DOHH2 (cell line): ENCODE results near the gene PHC3.

Experiments used
- H3F3A ChIP-seq: fragments of 200-600 bp; sonication (generic), shearing (Covaris generic); 2 replicates; pipeline ENCODE4 v1.6.0; 2016; ENCODE audit warnings: antibody characterized with exemption, mild to moderate bottlenecking; ENCODE audit not compliant: control insufficient read depth, insufficient read depth
- H3K27ac ChIP-seq: fragments of 200-600 bp; sonication (generic); 2 replicates; pipeline ENCODE4 v1.5.1; 2014; ENCODE audit warnings: low read depth, mild to moderate bottlenecking, low read length, moderate library complexity
- H3K27me3 ChIP-seq: fragments of 200-600 bp; sonication (generic); 2 replicates; pipeline ENCODE4 v1.6.1; 2014; ENCODE audit warnings: mild to moderate bottlenecking, low read length, mixed read lengths; ENCODE audit not compliant: control insufficient read depth
- H3K36me3 ChIP-seq: fragments of 200-600 bp; sonication (generic); 2 replicates; pipeline ENCODE4 v1.6.1; 2014; ENCODE audit warnings: mild to moderate bottlenecking, low read length, moderate library complexity, mixed read lengths; ENCODE audit not compliant: control insufficient read depth
- H3K4me1 ChIP-seq: fragments of 200-600 bp; sonication (generic); 2 replicates; pipeline ENCODE4 v1.6.1; 2014; ENCODE audit warnings: mild to moderate bottlenecking, low read length, mixed read lengths; ENCODE audit not compliant: control insufficient read depth
- H3K4me2 ChIP-seq: fragments of 200-600 bp; sonication (generic); 2 replicates; pipeline ENCODE4 v1.6.0; 2014; ENCODE audit warnings: mild to moderate bottlenecking, low read length, moderate library complexity
- H3K4me3 ChIP-seq: fragments of 200-600 bp; sonication (generic); 2 replicates; pipeline ENCODE4 v1.5.1; 2014; ENCODE audit warnings: mild to moderate bottlenecking, low read length, mixed read lengths
- H3K79me2 ChIP-seq: fragments of 200-600 bp; sonication (generic); 2 replicates; pipeline ENCODE4 v1.6.1; 2014; ENCODE audit warnings: mild to moderate bottlenecking, low read length, mixed read lengths; ENCODE audit not compliant: control insufficient read depth
- H3K9me2 ChIP-seq: fragments of 200-600 bp; sonication (generic); replicated peaks from 2 replicates; pipeline ENCODE4 v1.6.1; 2014; ENCODE audit warnings: mild to moderate bottlenecking, low read length, mixed read lengths; ENCODE audit not compliant: control insufficient read depth
- H3K9me3 ChIP-seq: fragments of 200-600 bp; sonication (generic); 2 replicates; pipeline ENCODE4 v1.6.1; 2014; ENCODE audit warnings: antibody characterized with exemption, low read length, mixed read lengths; ENCODE audit not compliant: control insufficient read depth, insufficient read depth
- H4K20me1 ChIP-seq: fragments of 200-600 bp; sonication (generic); 2 replicates; pipeline ENCODE4 v1.6.0; 2014; ENCODE audit warnings: low read depth, mild to moderate bottlenecking, antibody characterized with exemption, low read length, moderate library complexity; ENCODE audit not compliant: control insufficient read depth, insufficient read depth
- EZH2phosphoT487 ChIP-seq: fragments of 200-600 bp; sonication (generic); IDR thresholded peaks from 2 replicates; pipeline ENCODE4 v1.6.1; 2017; ENCODE audit warnings: borderline replicate concordance, mild to moderate bottlenecking, antibody characterized with exemption, low read length, moderate library complexity, mixed read lengths
- TF ChIP-seq, protein P1 (sequence below): fragments of 200-600 bp; sonication (generic); IDR thresholded peaks from one replicate; pipeline ENCODE4 v1.5.1; 2014; ENCODE audit warnings: antibody characterized with exemption, mild to moderate bottlenecking, low read depth, low read length; ENCODE audit not compliant: poor library complexity, severe bottlenecking

Gene PHC3

GRCh38 chr3:170111147-170111771, 70.3 kb downstream of the PHC3 start:
- Histone ChIP-seq H3K4me3 (no peak overlapping the region), H3K27me3 (no peaks in the 10 kb centered on the region), H3F3A (0 out of 2 replicates have a peak, but pooled peaks cover 3% of the 10 kb centered on the region), H4K20me1 (no peaks in the 10 kb centered on the region), H3K36me3 (peaks cover 71% of the 10 kb centered on the region), H3K4me1 (no peaks in the 10 kb centered on the region), H3K9me3 (no peaks in the 10 kb centered on the region), H3K9me2 (no peaks in the 10 kb centered on the region), H3K27ac (no peak overlapping the region), H3K79me2 (no peaks in the 10 kb centered on the region), H3K4me2 (no peak overlapping the region)
- TF ChIP-seq, protein P1, sequence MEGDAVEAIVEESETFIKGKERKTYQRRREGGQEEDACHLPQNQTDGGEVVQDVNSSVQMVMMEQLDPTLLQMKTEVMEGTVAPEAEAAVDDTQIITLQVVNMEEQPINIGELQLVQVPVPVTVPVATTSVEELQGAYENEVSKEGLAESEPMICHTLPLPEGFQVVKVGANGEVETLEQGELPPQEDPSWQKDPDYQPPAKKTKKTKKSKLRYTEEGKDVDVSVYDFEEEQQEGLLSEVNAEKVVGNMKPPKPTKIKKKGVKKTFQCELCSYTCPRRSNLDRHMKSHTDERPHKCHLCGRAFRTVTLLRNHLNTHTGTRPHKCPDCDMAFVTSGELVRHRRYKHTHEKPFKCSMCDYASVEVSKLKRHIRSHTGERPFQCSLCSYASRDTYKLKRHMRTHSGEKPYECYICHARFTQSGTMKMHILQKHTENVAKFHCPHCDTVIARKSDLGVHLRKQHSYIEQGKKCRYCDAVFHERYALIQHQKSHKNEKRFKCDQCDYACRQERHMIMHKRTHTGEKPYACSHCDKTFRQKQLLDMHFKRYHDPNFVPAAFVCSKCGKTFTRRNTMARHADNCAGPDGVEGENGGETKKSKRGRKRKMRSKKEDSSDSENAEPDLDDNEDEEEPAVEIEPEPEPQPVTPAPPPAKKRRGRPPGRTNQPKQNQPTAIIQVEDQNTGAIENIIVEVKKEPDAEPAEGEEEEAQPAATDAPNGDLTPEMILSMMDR = no peak
- TF ChIP-seq EZH2phosphoT487 = no peak

GRCh38 chr3:170109579-170110293, 71.8 kb downstream of the PHC3 start:
- H3K9me2 ChIP-seq = no peaks in the 10 kb centered on the region
- TF ChIP-seq EZH2phosphoT487 = no peak
- TF ChIP-seq, protein P1 = no peak
- peaks cover 66% of the 10 kb centered on the region for H3K36me3 ChIP-seq
- H4K20me1 ChIP-seq = no peaks in the 10 kb centered on the region
- no peak overlapping the region for H3K4me2 ChIP-seq
- H3K27ac ChIP-seq = no peak overlapping the region
- no peaks in the 10 kb centered on the region for H3K9me3 ChIP-seq
- H3K4me1 ChIP-seq = no peaks in the 10 kb centered on the region
- H3K4me3 ChIP-seq = no peak overlapping the region
- no peaks in the 10 kb centered on the region for H3K79me2 ChIP-seq
- H3F3A ChIP-seq = 0 out of 2 replicates have a peak, but pooled peaks cover 3% of the 10 kb centered on the region
- no peaks in the 10 kb centered on the region for H3K27me3 ChIP-seq

DNA sequence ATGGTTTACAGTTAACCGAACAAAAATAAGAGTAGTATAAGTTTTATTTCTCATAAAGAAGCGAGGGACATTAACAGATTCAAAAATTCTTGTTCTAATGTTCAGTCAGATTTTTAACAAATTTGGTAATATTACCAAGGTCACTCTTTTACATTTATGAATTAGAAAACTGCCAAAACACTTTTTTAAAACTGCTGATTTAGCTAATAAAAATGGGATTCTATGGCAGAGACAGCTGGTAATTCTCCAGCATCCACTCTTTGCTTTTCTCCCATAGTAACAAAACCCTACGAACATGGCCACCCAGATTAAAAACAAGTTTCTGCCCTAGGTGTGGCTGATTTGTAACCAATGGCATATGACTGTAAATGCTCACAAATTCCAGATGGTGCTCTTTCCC, 72.6 kb downstream of the PHC3 start:
- Histone ChIP-seq H3K27me3 (no peaks in the 10 kb centered on the region), H3K79me2 (no peaks in the 10 kb centered on the region), H3K9me2 (no peaks in the 10 kb centered on the region), H3K9me3 (no peaks in the 10 kb centered on the region), H4K20me1 (no peaks in the 10 kb centered on the region), H3K27ac (no peak overlapping the region), H3K4me1 (no peaks in the 10 kb centered on the region), H3F3A (no peaks in the 10 kb centered on the region), H3K4me3 (no peak overlapping the region), H3K36me3 (peaks cover 66% of the 10 kb centered on the region), H3K4me2 (no peak overlapping the region)
- TF ChIP-seq EZH2phosphoT487 = no peak
- TF ChIP-seq, protein P1 = no peak
